H9 (cell line): ENCODE results near the gene KCTD16. TPM values are rescaled to one million over a fixed set of nuclear protein-coding genes. Genes with fewer than 3 reads are reported as not detected.

Experiments
- DNase-seq: peaks from one replicate; pipeline ENCODE4 v3.0.0-alpha.2; 2017
- H2AFZ ChIP-seq: one replicate; pipeline ENCODE4 v1.6.1; 2013; ENCODE audit warnings: mild to moderate bottlenecking, low read length, control low read depth, moderate library complexity
- H2AK5ac ChIP-seq: 2 replicates; pipeline ENCODE4 v1.6.1; 2013; ENCODE audit warnings: low read length, control low read depth, mixed read lengths; ENCODE audit not compliant: insufficient read length
- H2BK120ac ChIP-seq: one replicate; pipeline ENCODE4 v1.6.1; 2013; ENCODE audit warnings: low read depth, mild to moderate bottlenecking, low read length, control low read depth, inconsistent platforms; ENCODE audit not compliant: poor library complexity, severe bottlenecking
- H2BK12ac ChIP-seq: 2 replicates; pipeline ENCODE4 v1.6.1; 2013; ENCODE audit warnings: low read length, control low read depth, mixed read lengths, low read depth; ENCODE audit not compliant: insufficient read length
- H2BK15ac ChIP-seq: 2 replicates; pipeline ENCODE4 v1.6.1; 2013; ENCODE audit warnings: low read depth, low read length, control low read depth
- H2BK20ac ChIP-seq: one replicate; pipeline ENCODE4 v1.6.1; 2013; ENCODE audit warnings: low read depth, mild to moderate bottlenecking, low read length, control low read depth, inconsistent platforms; ENCODE audit not compliant: poor library complexity, severe bottlenecking
- H2BK5ac ChIP-seq: 2 replicates; pipeline ENCODE4 v1.6.1; 2013; ENCODE audit warnings: low read length, control low read depth, mixed read lengths; ENCODE audit not compliant: insufficient read length
- H3K14ac ChIP-seq: 2 replicates; pipeline ENCODE4 v1.6.1; 2013; ENCODE audit warnings: low read length, control low read depth; ENCODE audit not compliant: insufficient read depth
- H3K18ac ChIP-seq: 2 replicates; pipeline ENCODE4 v1.6.1; 2013; ENCODE audit warnings: low read depth, mild to moderate bottlenecking, mixed read lengths, low read length, control low read depth; ENCODE audit not compliant: insufficient read length
- H3K23ac ChIP-seq: 2 replicates; pipeline ENCODE4 v1.6.1; 2013; ENCODE audit warnings: low read length, control low read depth, mixed read lengths, low read depth; ENCODE audit not compliant: insufficient read length
- H3K23me2 ChIP-seq: 2 replicates; pipeline ENCODE4 v1.6.1; 2013; ENCODE audit warnings: low read depth, mild to moderate bottlenecking, mixed read lengths, low read length, control low read depth; ENCODE audit not compliant: insufficient read length, poor library complexity, severe bottlenecking
- H3K27ac ChIP-seq: 2 replicates; pipeline ENCODE4 v1.5.1; 2013; ENCODE audit warnings: low read length, control low read depth, mixed read lengths, low read depth; ENCODE audit not compliant: insufficient read length
- H3K27me3 ChIP-seq: 2 replicates; pipeline ENCODE4 v1.6.1; 2013; ENCODE audit warnings: low read length, control low read depth, inconsistent platforms; ENCODE audit not compliant: insufficient read depth
- H3K4ac ChIP-seq: 2 replicates; pipeline ENCODE4 v1.6.1; 2013; ENCODE audit warnings: low read depth, mild to moderate bottlenecking, control low read depth, inconsistent platforms, low read length, moderate library complexity
- H3K4me1 ChIP-seq: 2 replicates; pipeline ENCODE4 v1.6.1; 2013; ENCODE audit warnings: low read length, control low read depth, inconsistent platforms; ENCODE audit not compliant: insufficient read depth
- H3K4me2 ChIP-seq: 2 replicates; pipeline ENCODE4 v1.6.1; 2013; ENCODE audit warnings: low read length, control low read depth, mixed read lengths; ENCODE audit not compliant: insufficient read length, insufficient read depth
- H3K56ac ChIP-seq: 2 replicates; pipeline ENCODE4 v1.6.1; 2013; ENCODE audit warnings: low read depth, mild to moderate bottlenecking, mixed read lengths, low read length, control low read depth; ENCODE audit not compliant: insufficient read length
- H3K79me1 ChIP-seq: 2 replicates; pipeline ENCODE4 v1.6.1; 2013; ENCODE audit warnings: low read depth, mild to moderate bottlenecking, moderate library complexity, low read length, control low read depth, inconsistent platforms; ENCODE audit not compliant: insufficient read depth, poor library complexity, severe bottlenecking
- H3K79me2 ChIP-seq: 2 replicates; pipeline ENCODE4 v1.6.1; 2013; ENCODE audit warnings: low read length, control low read depth, inconsistent platforms; ENCODE audit not compliant: insufficient read depth
- H3K9ac ChIP-seq: 2 replicates; pipeline ENCODE4 v1.6.1; 2013; ENCODE audit warnings: low read length, control low read depth, mixed read lengths; ENCODE audit not compliant: insufficient read length; ENCODE audit errors: extremely low read depth
- H3K9me3 ChIP-seq: one replicate; pipeline ENCODE4 v1.6.1; 2013; ENCODE audit warnings: low read depth, low read length, inconsistent platforms; ENCODE audit not compliant: control insufficient read depth
- H3T11ph ChIP-seq: one replicate; pipeline ENCODE4 v1.6.1; 2013; ENCODE audit warnings: mild to moderate bottlenecking, low read length, control low read depth, inconsistent platforms
- H4K20me1 ChIP-seq: one replicate; pipeline ENCODE4 v1.6.1; 2013; ENCODE audit not compliant: control insufficient read depth, insufficient read length, insufficient read depth
- H4K5ac ChIP-seq: 2 replicates; pipeline ENCODE4 v1.6.1; 2013; ENCODE audit warnings: low read depth, mild to moderate bottlenecking, mixed read lengths, low read length, control low read depth; ENCODE audit not compliant: insufficient read length
- H4K8ac ChIP-seq: replicated peaks from 2 replicates; pipeline ENCODE4 v1.6.1; 2013; ENCODE audit warnings: low read length, control low read depth, mixed read lengths, low read depth; ENCODE audit not compliant: insufficient read length
- H4K91ac ChIP-seq: 2 replicates; pipeline ENCODE4 v1.6.1; 2013; ENCODE audit warnings: low read depth, mild to moderate bottlenecking, moderate library complexity, mixed read lengths, low read length, control low read depth; ENCODE audit not compliant: insufficient read length
- H3K27ac Mint-ChIP-seq, 3 experiments: 2 replicates in 2 of 3; 3 replicates in 1 of 3; pipeline ENCODE4 v1.8.0; 2020 to 2021; ENCODE audit warnings: mixed read lengths in 3 of 3, mild to moderate bottlenecking in 1 of 3, moderate library complexity in 1 of 3
- H3K27me3 Mint-ChIP-seq: 2 replicates; pipeline ENCODE4 v1.8.0; 2021; ENCODE audit warnings: low read depth, mild to moderate bottlenecking, moderate library complexity, mixed read lengths
- H3K36me3 Mint-ChIP-seq, 3 experiments: 2 replicates in 2 of 3; 3 replicates in 1 of 3; pipeline ENCODE4 v1.8.0; 2020 to 2021; ENCODE audit warnings: low read depth in 3 of 3, mixed read lengths in 3 of 3; ENCODE audit not compliant: insufficient read depth in 1 of 3
- H3K4me1 Mint-ChIP-seq, 2 experiments: 2 replicates each; pipeline ENCODE4 v1.8.0; 2020; ENCODE audit warnings: mixed read lengths in 2 of 2
- H3K4me3 Mint-ChIP-seq, 2 experiments: 2 replicates in 1 of 2; 3 replicates in 1 of 2; pipeline ENCODE4 v1.8.0; 2020 to 2021; ENCODE audit warnings: mild to moderate bottlenecking in 2 of 2, mixed read lengths in 2 of 2, moderate library complexity in 1 of 2
- H3K9me3 Mint-ChIP-seq, 2 experiments: 2 replicates in 1 of 2; 3 replicates in 1 of 2; pipeline ENCODE4 v1.8.0; 2020; ENCODE audit warnings: mild to moderate bottlenecking in 2 of 2, mixed read lengths in 2 of 2, moderate library complexity in 1 of 2
- WGBS: extraction: QIAGEN DNeasy Blood & Tissue Kit; methylation state at CpG from one replicate; pipeline ENCODE4 v1.1.7; 2013; ENCODE audit warnings: missing lambda C conversion rate, low lambda C conversion rate, mixed read lengths; ENCODE audit not compliant: insufficient read length; ENCODE audit errors: extremely low coverage; 5-methylcytosine and 5-hydroxymethylcytosine counted together
- total RNA-seq: library from RNA; stranded (reverse); gene quantifications from 2 replicates; pipeline ENCODE4 v1.2.1, GENCODE V29; 2021
- TF ChIP-seq, protein P1 (sequence below): fragments of 200-600 bp; sonication (generic); conservative IDR thresholded peaks from 3 replicates; pipeline ENCODE4 v1.8.0; 2021; ENCODE audit warnings: antibody characterized with exemption, mild to moderate bottlenecking

The KCTD16 gene
- total RNA-seq, 1 experiment from 2014 or later = 0.09 TPM

DNA sequence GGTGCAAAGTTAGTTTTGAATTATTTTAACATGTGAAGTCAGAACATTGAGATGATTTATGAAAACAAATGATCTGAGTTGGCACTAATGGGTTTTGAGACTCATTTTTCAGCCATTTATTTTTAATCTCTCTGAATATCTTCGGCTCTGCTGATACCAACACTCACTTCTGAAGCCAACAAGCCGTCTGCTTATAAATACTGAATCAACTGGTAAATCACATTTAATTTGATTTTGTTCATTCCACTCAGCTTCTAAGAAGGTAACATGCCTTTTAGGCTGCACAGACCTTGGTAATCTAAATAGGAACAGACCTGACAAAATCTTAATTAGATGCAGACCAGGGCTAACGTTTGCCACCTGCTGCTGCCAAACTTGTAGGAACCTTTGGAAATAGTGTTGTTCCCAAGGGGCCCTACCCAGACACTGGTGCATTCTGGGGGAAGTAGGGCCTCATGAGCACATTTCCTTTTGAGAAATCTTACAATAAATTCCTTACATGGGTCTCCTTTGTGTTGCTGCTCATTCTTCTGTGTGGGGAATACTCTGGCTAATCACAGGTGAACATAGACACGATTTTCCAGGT lies 182.2 kb downstream of the KCTD16 start:
- Histone ChIP-seq H2BK12ac (no peak overlapping the region), H3K56ac (no peak overlapping the region), H3K27me3 (peaks cover 16% of the 10 kb centered on the region; the same call in 1 of the 2 replicates), H3K4me2 (no peak overlapping the region), H4K5ac (no peak overlapping the region), H3K9me3 (no peaks in the 10 kb centered on the region), H3K4me1 (peaks cover 5% of the 10 kb centered on the region), H3K79me1 (no peaks in the 10 kb centered on the region), H3K18ac (no peak overlapping the region), H3K23ac (no peak overlapping the region), H4K20me1 (no peaks in the 10 kb centered on the region), H2BK15ac (no peak overlapping the region), H2BK120ac (no peak overlapping the region), H2BK20ac (no peak overlapping the region), H2AFZ (no peak overlapping the region), H3K23me2 (no peaks in the 10 kb centered on the region), H4K8ac (no peak overlapping the region), H3T11ph (no peak overlapping the region), H3K4ac (no peak overlapping the region), H3K14ac (no peak overlapping the region), H3K79me2 (no peaks in the 10 kb centered on the region), H3K27ac (no peak overlapping the region), H3K9ac (no peak overlapping the region), H2AK5ac (no peak overlapping the region), H2BK5ac (no peak overlapping the region), H4K91ac (no peak overlapping the region)
- H3K36me3 Mint-ChIP-seq = no peaks in the 10 kb centered on the region
- DNase-seq = no peak
- no peak overlapping the region for H3K27ac Mint-ChIP-seq
- no peak overlapping the region for H3K4me3 Mint-ChIP-seq
- H3K9me3 Mint-ChIP-seq = peaks cover 0 to 3% of the 10 kb centered on the region in 2 experiments; a peak in 1 of 5 replicates
- peaks cover 81% of the 10 kb centered on the region for H3K27me3 Mint-ChIP-seq
- H3K4me1 Mint-ChIP-seq = peaks cover 29 to 31% of the 10 kb centered on the region in 2 experiments
- no CpG with 5 or more reads among the region's 4 CpGs for WGBS
- TF ChIP-seq, protein P1, sequence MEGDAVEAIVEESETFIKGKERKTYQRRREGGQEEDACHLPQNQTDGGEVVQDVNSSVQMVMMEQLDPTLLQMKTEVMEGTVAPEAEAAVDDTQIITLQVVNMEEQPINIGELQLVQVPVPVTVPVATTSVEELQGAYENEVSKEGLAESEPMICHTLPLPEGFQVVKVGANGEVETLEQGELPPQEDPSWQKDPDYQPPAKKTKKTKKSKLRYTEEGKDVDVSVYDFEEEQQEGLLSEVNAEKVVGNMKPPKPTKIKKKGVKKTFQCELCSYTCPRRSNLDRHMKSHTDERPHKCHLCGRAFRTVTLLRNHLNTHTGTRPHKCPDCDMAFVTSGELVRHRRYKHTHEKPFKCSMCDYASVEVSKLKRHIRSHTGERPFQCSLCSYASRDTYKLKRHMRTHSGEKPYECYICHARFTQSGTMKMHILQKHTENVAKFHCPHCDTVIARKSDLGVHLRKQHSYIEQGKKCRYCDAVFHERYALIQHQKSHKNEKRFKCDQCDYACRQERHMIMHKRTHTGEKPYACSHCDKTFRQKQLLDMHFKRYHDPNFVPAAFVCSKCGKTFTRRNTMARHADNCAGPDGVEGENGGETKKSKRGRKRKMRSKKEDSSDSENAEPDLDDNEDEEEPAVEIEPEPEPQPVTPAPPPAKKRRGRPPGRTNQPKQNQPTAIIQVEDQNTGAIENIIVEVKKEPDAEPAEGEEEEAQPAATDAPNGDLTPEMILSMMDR = no peak
